ENCODE measurements around the gene CACNA1C. TPM values are rescaled to one million over a fixed set of nuclear protein-coding genes. Genes with fewer than 3 reads are reported as not detected.

The CACNA1C gene
- total RNA-seq, 1 experiment from 2014 or later = 1.1 TPM

GRCh38 chr12:2335513-2335912, 282.7 kb downstream of the CACNA1C start:
- no peak overlapping the region for H2BK20ac ChIP-seq (ENCODE audit: low read depth, low read length, poor library complexity, severe bottlenecking)
- H3T11ph ChIP-seq (ENCODE audit: low read length) = no peak overlapping the region
- Mint-ChIP-seq H3K27ac (no peak overlapping the region; a peak in 1 of 7 replicates), H3K4me1 (peaks cover 7 to 13% of the 10 kb centered on the region in 2 experiments), H3K36me3 (ENCODE audit: insufficient read depth in 1 of 3, low read depth in 3 of 3) (no peaks in the 10 kb centered on the region), H3K27me3 (ENCODE audit: low read depth) (peaks cover 5% of the 10 kb centered on the region; the same call in 1 of the 2 replicates), H3K4me3 (no peak overlapping the region), H3K9me3 (no peaks in the 10 kb centered on the region)
- H4K8ac ChIP-seq (replicated peaks; ENCODE audit: insufficient read length, low read depth, low read length) = no peak overlapping the region
- H3K27me3 ChIP-seq (ENCODE audit: insufficient read depth, low read length) = no peaks in the 10 kb centered on the region
- H3K14ac ChIP-seq (ENCODE audit: insufficient read depth, low read length) = no peak overlapping the region
- no peak for DNase-seq
- no peak overlapping the region for H3K4me2 ChIP-seq (ENCODE audit: insufficient read depth, insufficient read length, low read length)
- no peaks in the 10 kb centered on the region for H3K79me2 ChIP-seq (ENCODE audit: insufficient read depth, low read length)
- no peak overlapping the region for H3K56ac ChIP-seq (ENCODE audit: insufficient read length, low read depth, low read length)
- H4K5ac ChIP-seq (ENCODE audit: insufficient read length, low read depth, low read length) = no peak overlapping the region
- no peaks in the 10 kb centered on the region for H3K9me3 ChIP-seq (ENCODE audit: control insufficient read depth, low read depth, low read length)
- H3K79me1 ChIP-seq (ENCODE audit: insufficient read depth, low read depth, low read length, poor library complexity, severe bottlenecking) = no peaks in the 10 kb centered on the region
- no peak overlapping the region for H3K18ac ChIP-seq (ENCODE audit: insufficient read length, low read depth, low read length)
- no peak overlapping the region for H4K91ac ChIP-seq (ENCODE audit: insufficient read length, low read depth, low read length)
- H3K23ac ChIP-seq (ENCODE audit: insufficient read length, low read depth, low read length) = no peak overlapping the region
- no peak overlapping the region for H2BK5ac ChIP-seq (ENCODE audit: insufficient read length, low read length)
- H2BK12ac ChIP-seq (ENCODE audit: insufficient read length, low read depth, low read length) = no peak overlapping the region
- no peak overlapping the region for H3K27ac ChIP-seq (ENCODE audit: insufficient read length, low read depth, low read length)
- no peaks in the 10 kb centered on the region for H3K4me1 ChIP-seq (ENCODE audit: insufficient read depth, low read length)
- H4K20me1 ChIP-seq (ENCODE audit: control insufficient read depth, insufficient read depth, insufficient read length) = no peaks in the 10 kb centered on the region
- H2BK15ac ChIP-seq (ENCODE audit: low read depth, low read length) = no peak overlapping the region
- H3K23me2 ChIP-seq (ENCODE audit: insufficient read length, low read depth, low read length, poor library complexity, severe bottlenecking) = no peaks in the 10 kb centered on the region
- no peak overlapping the region for H3K4ac ChIP-seq (ENCODE audit: low read depth, low read length)
- H2AFZ ChIP-seq (ENCODE audit: low read length) = no peak overlapping the region
- H2AK5ac ChIP-seq (ENCODE audit: insufficient read length, low read length) = no peak overlapping the region
- no peak for TF ChIP-seq CTCF (conservative IDR thresholded peaks at IDR 0.05)
- no peak overlapping the region for H3K9ac ChIP-seq (ENCODE audit: extremely low read depth, insufficient read length, low read length)
- no peak overlapping the region for H2BK120ac ChIP-seq (ENCODE audit: low read depth, low read length, poor library complexity, severe bottlenecking)
- no CpG with 5 or more reads among the region's 3 CpGs for WGBS (ENCODE audit: extremely low coverage, insufficient read length, low lambda C conversion rate)

All from H9 (cell line).